ENCODE data around the gene DOK7. TPM values are rescaled to one million over a fixed set of nuclear protein-coding genes. Genes with fewer than 3 reads are reported as not detected.

The DOK7 gene
- total RNA-seq, 5 donors from 2014 or later (not counting 1 experiment from before 2014, with no cell fraction given), result 0.22 to 0.58 (median 0.36) TPM; not detected in 2

- H3K4me3 Mint-ChIP-seq, result no peak overlapping the region
- Histone ChIP-seq H3K9me3 (no peaks in the 10 kb centered on the region), H3K4me3 (ENCODE audit: control insufficient read depth in 1 of 2, extremely low read depth in 1 of 2, low read length in 1 of 2) (no peak overlapping the region), H3K4me1 (ENCODE audit: control insufficient read depth in 1 of 2, extremely low read depth in 1 of 2, insufficient read depth in 2 of 2, low read length in 2 of 2) (no peaks in the 10 kb centered on the region), H3K27ac (ENCODE audit: low read length) (no peak overlapping the region), H3K36me3 (ENCODE audit: control insufficient read depth in 2 of 2, extremely low read depth in 1 of 2, insufficient read depth in 1 of 2, low read length in 1 of 2) (peaks cover 0 to 8% of the 10 kb centered on the region in 2 donors), H3K27me3 (replicated peaks in 1 of 2; ENCODE audit: control insufficient read depth in 2 of 2, extremely low read depth in 1 of 2, insufficient read depth in 2 of 2, low read length in 1 of 2) (no peaks in the 10 kb centered on the region)
- WGBS (ENCODE audit: insufficient coverage), result 83% methylated on average over 14 of the region's 16 CpGs
- peaks cover 7% of the 10 kb centered on the region for H3K36me3 Mint-ChIP-seq
- POLR2A ChIA-PET, result no interaction called here
- no peak for DNase-seq
- H3K9me3 Mint-ChIP-seq, result no peaks in the 10 kb centered on the region
- no peak overlapping the region for H3K27ac Mint-ChIP-seq
- ATAC-seq (replicated peaks in 1 of 4), result no peak
- no peaks in the 10 kb centered on the region for H3K4me1 Mint-ChIP-seq
- CTCF ChIA-PET, result no interaction called here
- H3K27me3 Mint-ChIP-seq, result no peaks in the 10 kb centered on the region
Observed at GRCh38 chr4:3432381-3432790, 30.7 kb upstream of the DOK7 start.

GRCh38 chr4:3433138-3433869, 29.8 kb upstream of the DOK7 start:
- Histone ChIP-seq H3K4me3 (ENCODE audit: control insufficient read depth in 1 of 2, extremely low read depth in 1 of 2, low read length in 1 of 2) (no peak overlapping the region), H3K27me3 (replicated peaks in 1 of 2; ENCODE audit: control insufficient read depth in 2 of 2, extremely low read depth in 1 of 2, insufficient read depth in 2 of 2, low read length in 1 of 2) (no peaks in the 10 kb centered on the region), H3K4me1 (ENCODE audit: control insufficient read depth in 1 of 2, extremely low read depth in 1 of 2, insufficient read depth in 2 of 2, low read length in 2 of 2) (no peaks in the 10 kb centered on the region), H3K36me3 (ENCODE audit: control insufficient read depth in 2 of 2, extremely low read depth in 1 of 2, insufficient read depth in 1 of 2, low read length in 1 of 2) (peaks cover 0 to 8% of the 10 kb centered on the region in 2 donors), H3K9me3 (no peaks in the 10 kb centered on the region), H3K27ac (ENCODE audit: low read length) (no peak overlapping the region)
- no peak overlapping the region for H3K27ac Mint-ChIP-seq
- CTCF ChIA-PET, result no interaction called here
- WGBS (ENCODE audit: insufficient coverage), result 90% methylated on average over 26 of the region's 32 CpGs
- DNase-seq (no peak), ATAC-seq (replicated peaks in 1 of 4) (no peak)
- H3K27me3 Mint-ChIP-seq, result no peaks in the 10 kb centered on the region
- H3K36me3 Mint-ChIP-seq, result peaks cover 7% of the 10 kb centered on the region
- no peaks in the 10 kb centered on the region for H3K9me3 Mint-ChIP-seq
- no peak overlapping the region for H3K4me3 Mint-ChIP-seq
- no peaks in the 10 kb centered on the region for H3K4me1 Mint-ChIP-seq
- POLR2A ChIA-PET, result no interaction called here

- Histone ChIP-seq H3K9me3 (no peaks in the 10 kb centered on the region), H3K27me3 (replicated peaks in 1 of 2; ENCODE audit: control insufficient read depth in 2 of 2, extremely low read depth in 1 of 2, insufficient read depth in 2 of 2, low read length in 1 of 2) (no peaks in the 10 kb centered on the region), H3K27ac (ENCODE audit: low read length) (no peak overlapping the region), H3K4me1 (ENCODE audit: control insufficient read depth in 1 of 2, extremely low read depth in 1 of 2, insufficient read depth in 2 of 2, low read length in 2 of 2) (no peaks in the 10 kb centered on the region), H3K4me3 (ENCODE audit: control insufficient read depth in 1 of 2, extremely low read depth in 1 of 2, low read length in 1 of 2) (no peak overlapping the region), H3K36me3 (ENCODE audit: control insufficient read depth in 2 of 2, extremely low read depth in 1 of 2, insufficient read depth in 1 of 2, low read length in 1 of 2) (peaks cover 0 to 8% of the 10 kb centered on the region in 2 donors)
- WGBS (ENCODE audit: insufficient coverage), result 81% methylated on average over 16 of the region's 16 CpGs
- H3K9me3 Mint-ChIP-seq, result no peaks in the 10 kb centered on the region
- ChIA-PET POLR2A (no interaction called here), CTCF (no interaction called here)
- no peak for ATAC-seq (replicated peaks in 1 of 4)
- no peaks in the 10 kb centered on the region for H3K27me3 Mint-ChIP-seq
- H3K4me1 Mint-ChIP-seq, result no peaks in the 10 kb centered on the region
- H3K36me3 Mint-ChIP-seq, result no peaks in the 10 kb centered on the region
- no peak overlapping the region for H3K4me3 Mint-ChIP-seq
- no peak overlapping the region for H3K27ac Mint-ChIP-seq
- DNase-seq, result no peak
Observed at GRCh38 chr4:3434881-3435685, 28.0 kb upstream of the DOK7 start.

GRCh38 chr4:3435686-3435956, 27.5 kb upstream of the DOK7 start:
- POLR2A ChIA-PET, result no interaction called here
- CTCF ChIA-PET, result no interaction called here
- H3K9me3 Mint-ChIP-seq, result no peaks in the 10 kb centered on the region
- no peaks in the 10 kb centered on the region for H3K4me1 Mint-ChIP-seq
- no peaks in the 10 kb centered on the region for H3K27me3 ChIP-seq (replicated peaks in 1 of 2; ENCODE audit: control insufficient read depth in 2 of 2, extremely low read depth in 1 of 2, insufficient read depth in 2 of 2, low read length in 1 of 2)
- H3K27me3 Mint-ChIP-seq, result no peaks in the 10 kb centered on the region
- DNase-seq (no peak), ATAC-seq (replicated peaks in 1 of 4) (no peak)
- 82% methylated on average over 4 of the region's 4 CpGs for WGBS (ENCODE audit: insufficient coverage)
- H3K36me3 Mint-ChIP-seq, result no peaks in the 10 kb centered on the region
- H3K4me3 Mint-ChIP-seq, result no peak overlapping the region
- no peak overlapping the region for H3K27ac Mint-ChIP-seq
- H3K27ac ChIP-seq (ENCODE audit: low read length), result no peak overlapping the region
- no peaks in the 10 kb centered on the region for H3K4me1 ChIP-seq (ENCODE audit: control insufficient read depth in 1 of 2, extremely low read depth in 1 of 2, insufficient read depth in 2 of 2, low read length in 2 of 2)
- no peak overlapping the region for H3K4me3 ChIP-seq (ENCODE audit: control insufficient read depth in 1 of 2, extremely low read depth in 1 of 2, low read length in 1 of 2)
- H3K36me3 ChIP-seq (ENCODE audit: control insufficient read depth in 2 of 2, extremely low read depth in 1 of 2, insufficient read depth in 1 of 2, low read length in 1 of 2), result peaks cover 0 to 8% of the 10 kb centered on the region in 2 donors
- no peaks in the 10 kb centered on the region for H3K9me3 ChIP-seq

GRCh38 chr4:3436048-3436797, 26.9 kb upstream of the DOK7 start:
- 89% methylated on average over 17 of the region's 22 CpGs for WGBS (ENCODE audit: insufficient coverage)
- H3K4me3 Mint-ChIP-seq, result no peak overlapping the region

GRCh38 chr4:3436798-3437581, 26.1 kb upstream of the DOK7 start:
- ATAC-seq (replicated peaks in 1 of 4) (peak in 1 of 4 experiments; percentile 31), DNase-seq (no peak)
- ChIA-PET CTCF (no interaction called here), POLR2A (no interaction called here)
- Mint-ChIP-seq H3K36me3 (no peaks in the 10 kb centered on the region), H3K4me1 (no peaks in the 10 kb centered on the region), H3K27me3 (no peaks in the 10 kb centered on the region), H3K27ac (no peak overlapping the region), H3K9me3 (no peaks in the 10 kb centered on the region), H3K4me3 (no peak overlapping the region)
- H3K27me3 ChIP-seq (replicated peaks in 1 of 2; ENCODE audit: control insufficient read depth in 2 of 2, extremely low read depth in 1 of 2, insufficient read depth in 2 of 2, low read length in 1 of 2), result no peaks in the 10 kb centered on the region
- 84% methylated on average over 16 of the region's 19 CpGs for WGBS (ENCODE audit: insufficient coverage)
- no peaks in the 10 kb centered on the region for H3K4me1 ChIP-seq (ENCODE audit: control insufficient read depth in 1 of 2, extremely low read depth in 1 of 2, insufficient read depth in 2 of 2, low read length in 2 of 2)
- no peaks in the 10 kb centered on the region for H3K9me3 ChIP-seq
- no peak overlapping the region for H3K4me3 ChIP-seq (ENCODE audit: control insufficient read depth in 1 of 2, extremely low read depth in 1 of 2, low read length in 1 of 2)
- peaks cover 0 to 3% of the 10 kb centered on the region in 2 donors for H3K36me3 ChIP-seq (ENCODE audit: control insufficient read depth in 2 of 2, extremely low read depth in 1 of 2, insufficient read depth in 1 of 2, low read length in 1 of 2)
- no peak overlapping the region for H3K27ac ChIP-seq (ENCODE audit: low read length)

More at GRCh38 chr4:3436048-3436797, 26.9 kb upstream of the DOK7 start:
- no peaks in the 10 kb centered on the region for H3K36me3 Mint-ChIP-seq
- H3K27me3 Mint-ChIP-seq, result no peaks in the 10 kb centered on the region
- H3K9me3 Mint-ChIP-seq, result no peaks in the 10 kb centered on the region
- Histone ChIP-seq H3K27me3 (replicated peaks in 1 of 2; ENCODE audit: control insufficient read depth in 2 of 2, extremely low read depth in 1 of 2, insufficient read depth in 2 of 2, low read length in 1 of 2) (no peaks in the 10 kb centered on the region), H3K9me3 (no peaks in the 10 kb centered on the region), H3K27ac (ENCODE audit: low read length) (no peak overlapping the region), H3K4me1 (ENCODE audit: control insufficient read depth in 1 of 2, extremely low read depth in 1 of 2, insufficient read depth in 2 of 2, low read length in 2 of 2) (no peaks in the 10 kb centered on the region), H3K4me3 (ENCODE audit: control insufficient read depth in 1 of 2, extremely low read depth in 1 of 2, low read length in 1 of 2) (no peak overlapping the region), H3K36me3 (ENCODE audit: control insufficient read depth in 2 of 2, extremely low read depth in 1 of 2, insufficient read depth in 1 of 2, low read length in 1 of 2) (peaks cover 0 to 3% of the 10 kb centered on the region in 2 donors)
- no peak for DNase-seq
- ChIA-PET POLR2A (no interaction called here), CTCF (no interaction called here)
- H3K4me1 Mint-ChIP-seq, result no peaks in the 10 kb centered on the region
- ATAC-seq (replicated peaks in 1 of 4), result no peak
- no peak overlapping the region for H3K27ac Mint-ChIP-seq

Measured in T-cell (primary cell).